ENCODE measurements around the gene PCLO.

The PCLO gene, protein sequence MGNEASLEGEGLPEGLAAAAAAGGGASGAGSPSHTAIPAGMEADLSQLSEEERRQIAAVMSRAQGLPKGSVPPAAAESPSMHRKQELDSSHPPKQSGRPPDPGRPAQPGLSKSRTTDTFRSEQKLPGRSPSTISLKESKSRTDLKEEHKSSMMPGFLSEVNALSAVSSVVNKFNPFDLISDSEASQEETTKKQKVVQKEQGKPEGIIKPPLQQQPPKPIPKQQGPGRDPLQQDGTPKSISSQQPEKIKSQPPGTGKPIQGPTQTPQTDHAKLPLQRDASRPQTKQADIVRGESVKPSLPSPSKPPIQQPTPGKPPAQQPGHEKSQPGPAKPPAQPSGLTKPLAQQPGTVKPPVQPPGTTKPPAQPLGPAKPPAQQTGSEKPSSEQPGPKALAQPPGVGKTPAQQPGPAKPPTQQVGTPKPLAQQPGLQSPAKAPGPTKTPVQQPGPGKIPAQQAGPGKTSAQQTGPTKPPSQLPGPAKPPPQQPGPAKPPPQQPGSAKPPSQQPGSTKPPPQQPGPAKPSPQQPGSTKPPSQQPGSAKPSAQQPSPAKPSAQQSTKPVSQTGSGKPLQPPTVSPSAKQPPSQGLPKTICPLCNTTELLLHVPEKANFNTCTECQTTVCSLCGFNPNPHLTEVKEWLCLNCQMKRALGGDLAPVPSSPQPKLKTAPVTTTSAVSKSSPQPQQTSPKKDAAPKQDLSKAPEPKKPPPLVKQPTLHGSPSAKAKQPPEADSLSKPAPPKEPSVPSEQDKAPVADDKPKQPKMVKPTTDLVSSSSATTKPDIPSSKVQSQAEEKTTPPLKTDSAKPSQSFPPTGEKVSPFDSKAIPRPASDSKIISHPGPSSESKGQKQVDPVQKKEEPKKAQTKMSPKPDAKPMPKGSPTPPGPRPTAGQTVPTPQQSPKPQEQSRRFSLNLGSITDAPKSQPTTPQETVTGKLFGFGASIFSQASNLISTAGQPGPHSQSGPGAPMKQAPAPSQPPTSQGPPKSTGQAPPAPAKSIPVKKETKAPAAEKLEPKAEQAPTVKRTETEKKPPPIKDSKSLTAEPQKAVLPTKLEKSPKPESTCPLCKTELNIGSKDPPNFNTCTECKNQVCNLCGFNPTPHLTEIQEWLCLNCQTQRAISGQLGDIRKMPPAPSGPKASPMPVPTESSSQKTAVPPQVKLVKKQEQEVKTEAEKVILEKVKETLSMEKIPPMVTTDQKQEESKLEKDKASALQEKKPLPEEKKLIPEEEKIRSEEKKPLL (N-terminal part only)

DNA sequence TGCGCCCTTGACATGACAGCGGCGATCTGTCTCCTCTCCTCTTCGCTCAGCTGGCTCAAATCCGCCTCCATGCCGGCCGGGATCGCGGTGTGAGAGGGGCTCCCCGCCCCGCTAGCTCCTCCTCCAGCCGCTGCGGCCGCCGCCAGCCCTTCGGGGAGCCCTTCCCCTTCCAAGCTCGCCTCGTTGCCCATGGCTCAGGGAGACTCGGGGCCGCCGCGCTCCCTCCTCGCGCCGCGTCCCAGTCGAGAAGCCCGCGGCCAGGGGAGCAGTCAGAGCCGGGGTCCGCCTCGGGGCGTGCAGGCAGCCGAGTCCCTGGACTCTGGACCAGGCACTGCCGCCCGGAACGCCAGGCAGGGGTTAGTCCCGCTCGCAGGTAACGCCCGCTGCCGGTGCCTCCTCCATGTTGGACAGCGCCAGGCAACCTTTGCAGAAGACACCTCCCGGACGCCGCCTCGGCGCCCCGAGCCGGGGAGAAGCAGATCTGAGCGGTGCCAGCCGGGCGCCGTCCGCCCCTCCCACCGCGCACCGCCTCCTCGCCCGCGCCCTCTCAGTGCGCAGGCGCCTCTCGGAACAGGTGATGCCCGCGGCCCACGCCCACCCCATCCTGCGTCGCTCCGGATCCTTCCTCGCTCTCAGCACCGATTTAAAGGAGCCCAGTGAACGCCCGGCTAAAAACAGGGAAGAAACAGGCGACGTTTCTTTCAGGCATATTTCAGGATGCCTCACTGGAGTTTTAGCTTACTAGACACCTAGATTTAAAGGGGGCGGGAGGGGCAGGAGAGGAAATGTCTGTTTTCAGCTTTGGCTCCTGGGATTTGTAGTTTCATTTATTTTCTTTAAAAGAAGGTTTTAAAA lies at the start of gene PCLO:
Gene PCLO, minus strand, starts transcription at position 483 of the 855 bp plus-strand sequence. Its CDS starts 292 bp downstream, at position 191.
- peak; percentile 3 for DNase-seq (ENCODE audit: low read depth)

DNA sequence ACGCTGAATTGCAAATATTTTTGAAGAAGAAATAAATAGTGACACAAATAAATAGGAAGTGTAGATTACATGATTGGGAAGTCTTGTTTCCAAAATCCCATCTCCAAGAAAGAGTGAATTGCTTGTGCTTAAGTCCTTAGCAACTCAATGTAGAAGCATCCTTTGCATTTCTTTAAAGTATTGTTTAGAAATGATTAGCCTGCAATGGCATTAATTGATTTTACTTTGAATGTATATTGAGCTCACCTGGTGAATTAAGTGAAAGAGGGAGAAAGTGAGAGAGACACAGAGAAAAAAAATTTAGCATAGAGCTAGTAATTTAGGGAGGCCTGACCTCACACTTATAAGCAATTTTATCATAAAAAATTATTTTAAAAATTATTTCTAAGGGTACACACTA lies 49.0 kb upstream of the PCLO start:
- DNase-seq (ENCODE audit: low read depth), result no peak

DNA sequence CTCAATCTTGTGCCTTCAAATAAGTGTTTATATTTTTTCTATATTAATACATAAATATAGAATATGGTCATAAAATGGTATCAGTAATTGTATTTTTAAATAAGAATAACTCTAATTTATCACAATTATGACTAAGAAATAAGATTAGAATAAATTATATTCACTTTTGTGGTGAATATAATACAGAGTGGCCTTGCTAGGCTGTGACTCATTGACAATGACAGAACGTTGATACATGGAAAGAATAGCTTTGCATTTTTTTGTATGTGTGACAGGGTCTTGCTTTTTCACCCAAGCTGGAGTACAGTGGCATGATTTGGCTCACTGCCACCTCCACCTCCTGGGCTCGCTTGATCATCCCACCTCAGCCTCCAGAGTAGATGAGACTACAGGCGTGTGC lies 47.8 kb upstream of the PCLO start:
- no peak for DNase-seq (ENCODE audit: low read depth)

DNA sequence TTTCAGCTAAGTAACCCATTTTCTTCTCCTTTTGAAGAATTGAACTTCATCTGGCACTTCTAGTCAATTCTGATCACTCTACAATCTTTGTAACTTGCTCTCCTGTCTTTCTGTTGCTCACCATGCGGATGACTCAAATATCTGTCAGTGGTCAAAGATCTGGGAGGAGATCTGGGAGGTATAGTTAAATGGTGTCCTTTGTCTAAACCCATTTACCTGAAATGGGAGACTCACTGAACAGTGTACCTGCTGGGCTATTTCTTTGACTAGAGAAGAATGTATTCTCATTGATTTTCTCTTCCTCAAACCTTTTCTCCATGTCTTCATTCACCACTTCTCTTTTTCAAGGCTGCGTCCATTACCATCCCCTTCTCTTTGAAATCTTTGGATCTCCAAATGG lies 42.0 kb upstream of the PCLO start:
- no peak for DNase-seq (ENCODE audit: low read depth)

DNA sequence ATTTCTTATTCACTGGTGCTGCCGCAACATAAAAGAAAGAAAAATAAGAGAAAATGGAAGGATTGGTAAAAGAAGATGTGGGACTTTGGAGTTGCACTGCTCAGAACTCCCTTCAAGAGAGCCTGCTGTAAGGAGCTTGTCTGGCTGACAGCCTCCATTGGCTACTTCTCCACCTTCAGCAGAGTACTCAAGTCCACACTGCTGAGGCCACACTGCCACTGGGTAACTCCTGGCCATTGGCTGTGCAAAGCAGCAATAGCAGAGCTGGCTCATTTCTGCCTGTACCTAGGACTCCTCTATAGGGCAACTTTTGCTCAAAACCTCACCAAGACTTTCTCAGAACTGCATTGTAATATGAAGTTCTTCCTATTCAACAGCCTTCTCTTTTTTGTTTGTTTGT lies 38.7 kb upstream of the PCLO start:
- DNase-seq (ENCODE audit: low read depth), result no peak

DNA sequence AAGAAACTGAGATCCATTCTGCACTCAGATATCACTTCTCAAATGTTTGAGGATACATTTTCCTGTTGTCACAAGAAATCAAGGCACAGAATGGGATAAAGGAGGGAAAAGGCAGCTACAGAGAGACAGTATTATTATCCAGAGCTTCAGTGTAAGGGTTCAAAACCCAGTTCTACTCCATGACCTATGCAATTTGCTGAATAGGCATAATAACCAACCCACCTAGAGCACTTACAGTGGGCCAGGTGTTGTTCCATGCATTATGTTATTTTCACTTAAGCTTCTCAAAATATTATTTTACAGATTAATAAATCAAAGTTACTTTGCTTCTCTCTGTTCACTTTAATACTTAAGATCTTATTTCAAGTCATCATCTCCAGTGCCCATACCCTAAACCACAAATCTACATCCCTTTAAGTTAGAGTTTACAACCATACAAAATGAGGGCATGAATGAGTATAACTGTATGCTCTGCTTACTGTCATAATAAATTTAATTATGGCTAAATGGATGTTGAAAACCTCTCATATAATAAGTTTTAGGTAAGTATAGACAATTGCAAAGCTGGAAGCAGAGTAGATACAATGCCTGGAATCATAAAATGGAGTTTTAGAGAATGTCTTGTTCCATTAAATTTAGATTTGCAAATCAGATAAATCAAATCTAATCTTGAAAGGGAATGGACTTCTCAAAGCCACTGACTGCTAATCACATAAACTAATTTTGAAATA lies 28.1 kb upstream of the PCLO start:
- DNase-seq (ENCODE audit: low read depth), result no peak

DNA sequence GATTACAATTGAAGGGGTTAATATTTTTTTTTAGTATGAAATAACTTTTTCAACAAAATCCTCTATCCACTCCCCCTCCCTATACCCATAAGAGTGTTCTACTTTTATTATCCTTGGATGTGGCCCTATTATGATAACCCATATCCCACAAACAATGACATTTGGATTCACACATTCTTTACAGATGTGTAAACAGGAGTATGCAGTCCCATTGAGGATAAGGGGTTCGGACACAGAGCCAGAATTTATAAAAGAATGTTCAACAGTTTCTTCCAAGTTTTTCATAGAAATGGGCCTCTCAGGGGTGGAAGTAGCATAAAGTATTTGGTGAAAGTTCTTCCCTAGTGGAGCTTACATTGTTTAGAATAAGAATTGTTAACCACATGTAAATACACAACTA lies 16.1 kb upstream of the PCLO start:
- DNase-seq (ENCODE audit: low read depth), result no peak

DNA sequence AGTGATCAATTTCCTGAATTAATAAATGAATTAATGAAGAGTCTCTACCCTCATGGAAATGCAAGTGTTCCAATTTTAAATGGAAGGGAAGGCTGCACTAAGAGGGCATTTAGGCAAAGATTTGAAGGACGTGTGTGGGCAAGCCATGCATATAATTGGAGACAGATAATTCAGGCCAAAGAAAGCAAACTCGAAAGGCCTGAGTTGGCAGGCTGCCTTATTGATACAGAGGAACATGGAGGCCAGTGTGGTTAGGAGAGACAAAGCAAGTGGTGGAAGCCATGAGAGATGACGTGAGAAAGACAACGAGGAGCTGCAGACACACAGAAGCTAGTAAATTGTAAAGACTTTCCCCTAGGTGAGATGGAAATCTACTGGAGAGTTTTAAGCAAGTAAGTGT lies 15.4 kb upstream of the PCLO start:
- DNase-seq (ENCODE audit: low read depth), result no peak

DNA sequence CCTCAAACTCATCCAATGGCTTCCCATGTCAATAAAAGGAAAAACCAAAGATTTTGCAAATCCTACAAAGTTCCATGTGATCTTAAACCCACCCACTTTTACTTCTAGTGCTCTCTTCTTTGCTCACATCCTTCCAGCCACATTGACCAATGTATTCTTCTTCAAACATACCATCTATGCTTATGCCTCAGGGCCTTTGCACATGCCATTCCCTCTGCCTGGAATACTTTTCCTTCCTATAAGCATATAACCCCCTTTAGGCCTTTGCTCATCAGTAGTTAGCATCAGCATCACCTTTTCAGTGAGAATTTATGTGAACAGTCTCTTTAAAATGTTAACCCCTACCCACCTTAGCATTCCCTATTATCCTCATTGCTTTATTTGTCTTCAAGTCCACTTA lies 11.0 kb upstream of the PCLO start:
- no peak for DNase-seq (ENCODE audit: low read depth)

DNA sequence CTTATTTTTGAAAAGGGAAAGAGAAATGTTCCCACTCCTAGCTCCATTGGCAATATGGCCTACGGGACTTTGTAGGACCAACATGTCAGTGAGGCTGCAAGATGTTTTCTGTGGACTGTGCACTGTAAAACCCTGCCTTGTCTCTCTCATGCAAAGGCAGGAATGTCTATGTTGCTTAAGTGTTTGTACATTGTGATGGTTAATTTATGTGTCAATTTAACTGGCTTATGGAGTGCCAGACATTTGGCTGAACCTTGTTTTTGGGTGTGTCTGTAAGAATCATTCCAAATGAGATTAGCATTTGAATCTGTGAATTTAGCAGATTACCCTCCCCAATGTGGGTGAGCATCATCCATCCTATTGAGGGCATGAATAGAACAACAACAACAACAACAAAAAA lies 4.1 kb upstream of the PCLO start:
- no peak for DNase-seq (ENCODE audit: low read depth)

DNA sequence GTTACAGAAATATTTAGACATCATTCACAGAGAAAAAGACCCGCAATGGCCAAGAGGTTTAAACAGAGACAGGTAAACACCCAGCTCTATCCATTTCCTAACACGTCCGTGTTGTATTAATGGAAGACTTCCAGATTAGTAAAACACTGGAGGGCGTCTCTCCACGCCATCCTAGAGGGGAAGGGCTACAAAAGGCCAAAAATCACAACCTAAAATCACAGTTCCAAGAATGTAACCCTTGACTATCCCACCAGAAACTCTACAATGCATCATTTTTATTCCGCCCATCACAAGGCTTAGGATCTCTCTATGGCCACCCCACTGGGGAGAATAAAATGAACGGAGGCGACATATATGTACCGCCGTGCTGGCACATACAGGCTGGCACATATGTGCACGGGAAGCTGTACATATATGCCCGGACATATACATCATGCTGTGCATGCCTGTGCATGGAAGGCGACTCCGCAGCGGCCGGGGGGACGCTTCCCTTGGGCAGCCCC lies 734 bp downstream of the PCLO start:
- DNase-seq (ENCODE audit: low read depth), result no peak

DNA sequence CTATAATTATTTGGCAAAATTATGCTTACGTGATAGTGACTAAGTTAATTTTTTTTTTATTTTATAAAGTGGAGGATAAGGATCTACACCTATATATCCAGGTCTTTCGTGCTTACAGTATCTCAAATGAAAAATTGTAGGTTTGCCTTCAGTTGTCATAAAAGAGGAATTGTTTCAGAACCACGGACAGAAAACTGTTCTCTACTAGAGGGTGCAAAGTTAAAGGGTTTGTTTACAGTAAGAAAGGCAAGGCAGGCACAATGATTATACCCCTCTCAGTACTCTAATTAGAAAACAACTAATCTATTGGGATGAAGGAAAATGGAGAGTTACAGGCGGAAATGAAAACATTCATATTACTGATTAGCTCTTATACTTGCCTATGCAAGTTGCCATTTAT lies 1.5 kb downstream of the PCLO start:
- DNase-seq (ENCODE audit: low read depth), result no peak

DNA sequence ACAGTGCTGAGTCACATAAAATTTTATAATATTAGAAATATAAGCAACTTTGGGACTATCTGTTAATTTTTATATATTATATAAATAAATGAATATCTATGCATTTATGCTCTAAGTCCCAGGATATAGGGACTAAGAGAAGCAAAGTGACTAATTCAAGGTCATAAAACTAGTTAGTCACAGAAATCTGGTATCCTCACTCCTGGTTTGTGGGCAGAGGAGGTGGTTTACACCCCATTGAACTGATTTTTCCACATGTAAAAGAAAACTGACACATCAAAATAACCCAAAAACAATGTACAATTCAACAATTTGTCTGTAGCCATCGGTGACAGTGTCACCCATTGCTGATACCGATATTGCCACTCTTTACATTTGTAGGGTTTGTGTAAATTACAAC lies 3.0 kb downstream of the PCLO start:
- no peak for DNase-seq (ENCODE audit: low read depth)

DNA sequence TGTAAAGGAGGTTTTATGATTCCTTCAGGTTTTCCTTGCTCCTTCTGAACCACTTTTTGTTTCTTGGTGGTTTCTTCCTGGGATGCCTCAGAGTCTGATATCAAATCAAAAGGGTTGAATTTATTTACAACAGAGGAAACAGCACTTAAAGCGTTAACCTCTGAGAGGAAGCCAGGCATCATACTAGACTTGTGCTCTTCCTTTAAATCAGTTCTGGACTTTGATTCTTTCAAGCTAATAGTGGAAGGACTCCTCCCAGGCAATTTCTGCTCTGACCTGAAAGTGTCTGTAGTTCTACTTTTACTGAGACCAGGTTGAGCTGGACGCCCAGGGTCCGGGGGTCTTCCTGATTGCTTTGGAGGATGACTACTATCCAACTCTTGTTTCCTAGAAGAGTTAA lies 6.7 kb downstream of the PCLO start:
- DNase-seq (ENCODE audit: low read depth), result no peak

DNA sequence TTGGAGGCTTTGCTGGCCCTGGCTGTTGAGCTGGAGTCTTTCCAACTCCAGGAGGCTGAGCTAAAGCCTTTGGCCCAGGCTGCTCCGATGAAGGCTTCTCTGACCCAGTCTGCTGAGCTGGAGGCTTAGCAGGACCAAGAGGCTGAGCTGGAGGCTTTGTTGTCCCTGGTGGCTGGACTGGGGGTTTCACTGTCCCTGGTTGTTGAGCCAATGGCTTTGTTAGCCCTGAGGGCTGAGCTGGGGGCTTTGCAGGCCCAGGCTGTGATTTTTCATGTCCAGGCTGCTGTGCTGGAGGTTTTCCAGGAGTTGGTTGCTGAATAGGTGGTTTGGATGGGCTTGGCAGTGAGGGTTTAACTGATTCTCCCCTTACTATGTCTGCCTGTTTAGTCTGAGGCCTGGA lies 7.3 kb downstream of the PCLO start:
- DNase-seq (ENCODE audit: low read depth), result no peak

DNA sequence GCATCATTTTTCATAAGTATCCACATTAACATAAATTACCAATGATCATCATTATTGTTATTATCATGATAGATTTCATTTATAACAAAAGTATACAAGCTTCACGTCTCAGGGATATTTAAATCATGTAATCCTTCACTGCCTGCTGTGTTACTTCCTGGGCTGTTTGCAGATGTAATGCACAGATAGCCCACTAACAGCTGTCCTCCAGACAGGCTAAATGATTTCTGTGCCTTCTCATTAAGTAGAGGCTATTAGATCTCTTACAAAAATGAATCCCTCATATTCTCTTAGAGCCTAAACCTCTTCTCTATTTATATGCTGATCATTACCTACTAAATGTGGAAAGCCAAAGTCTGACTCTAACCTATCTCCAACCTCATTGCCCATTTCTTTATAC lies 9.3 kb downstream of the PCLO start:
- no peak for DNase-seq (ENCODE audit: low read depth)

DNA sequence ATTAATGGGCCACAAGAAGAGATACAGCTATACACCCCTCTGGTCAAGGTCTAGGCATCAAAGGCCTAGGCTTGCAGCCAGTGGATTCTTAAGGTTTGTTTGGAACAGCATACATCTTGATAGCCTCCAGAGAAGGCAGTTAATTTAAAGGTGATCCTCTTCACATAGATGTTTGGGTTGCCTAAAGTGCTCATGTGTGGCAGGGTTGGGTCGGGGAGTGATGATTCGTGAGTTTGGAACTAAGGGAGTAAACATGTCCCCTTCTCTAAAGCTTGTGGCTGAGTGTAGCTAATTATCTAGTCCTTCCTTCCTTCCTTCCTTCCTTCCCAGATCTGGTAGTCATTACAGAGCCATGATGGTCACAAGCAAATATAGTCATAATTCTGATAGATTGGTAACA lies 12.4 kb downstream of the PCLO start:
- DNase-seq (ENCODE audit: low read depth), result no peak

DNA sequence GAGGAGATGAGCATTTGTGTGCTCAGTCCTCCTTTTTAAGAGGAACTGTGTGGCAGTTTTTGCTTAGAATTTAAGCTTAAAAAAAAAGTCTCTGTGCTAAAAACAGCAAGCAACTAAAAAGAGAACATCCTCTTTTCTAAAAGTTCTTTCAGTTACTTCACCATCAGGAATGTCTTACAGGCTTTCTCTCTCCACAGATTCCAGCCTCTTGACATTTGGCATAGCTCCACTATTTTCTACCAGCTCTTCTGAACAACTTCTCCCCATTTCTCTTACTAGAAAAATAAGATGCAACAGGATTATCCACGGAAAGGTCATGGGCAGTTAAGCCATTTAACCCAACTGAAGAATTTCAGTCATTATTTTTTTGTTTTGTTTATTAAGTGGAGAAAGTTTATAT lies 13.2 kb downstream of the PCLO start:
- DNase-seq (ENCODE audit: low read depth), result no peak

DNA sequence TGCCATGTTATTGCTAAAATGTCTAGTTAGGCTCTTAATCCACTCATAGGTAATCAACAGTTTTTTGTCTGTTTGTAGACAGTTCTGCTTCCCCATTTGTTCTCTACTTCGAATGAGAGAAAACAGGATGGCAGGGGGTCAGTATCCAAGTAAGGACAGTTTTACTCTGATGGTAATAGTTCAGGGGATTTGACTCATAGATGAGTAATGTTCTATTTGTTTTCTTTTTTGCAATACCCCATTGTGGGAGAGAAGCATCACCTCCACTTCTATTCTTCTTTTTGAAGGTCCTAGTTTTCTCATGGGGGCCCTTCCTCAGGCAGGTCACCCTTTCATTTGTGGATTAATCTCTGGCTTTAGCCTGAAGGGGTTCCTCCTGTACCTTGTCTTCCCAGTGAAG lies 13.9 kb downstream of the PCLO start:
- no peak for DNase-seq (ENCODE audit: low read depth)

DNA sequence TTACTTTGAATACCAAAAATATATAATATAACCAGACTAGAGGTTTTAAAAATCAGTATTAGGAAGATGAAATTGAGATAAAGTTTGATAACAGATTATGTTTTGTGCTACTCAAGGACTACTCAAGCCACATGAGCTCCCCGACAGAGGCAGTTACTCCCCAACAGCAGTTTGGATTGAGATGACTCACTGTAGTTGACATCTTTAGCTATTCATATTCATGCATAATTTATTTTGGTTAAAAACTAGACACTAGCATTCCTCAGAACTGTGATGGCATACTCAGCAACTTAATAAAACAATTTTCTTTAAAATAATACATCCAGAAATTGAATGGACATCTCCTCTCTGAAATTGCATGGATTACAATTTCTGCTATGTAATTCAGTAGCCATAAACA lies 19.6 kb downstream of the PCLO start:
- no peak for DNase-seq (ENCODE audit: low read depth)

DNA sequence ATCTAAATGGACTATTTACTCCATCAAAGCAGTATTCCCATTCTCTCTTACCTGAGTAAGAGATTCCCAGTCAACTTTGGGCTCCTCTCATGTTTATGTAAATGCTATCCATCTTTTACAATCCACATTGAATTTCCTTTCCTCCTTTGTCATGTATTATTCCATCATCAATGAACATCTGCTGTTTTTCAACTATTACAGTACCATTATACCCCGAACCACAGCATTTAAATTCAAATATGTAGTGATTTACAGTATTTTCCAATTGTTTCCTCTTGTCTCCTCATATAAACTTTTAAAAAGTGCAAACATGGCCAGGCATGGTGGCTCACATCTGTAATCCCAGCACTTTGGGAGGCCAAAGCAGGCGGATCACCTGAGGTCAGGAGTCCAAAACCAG lies 20.3 kb downstream of the PCLO start:
- no peak for DNase-seq (ENCODE audit: low read depth)

Data from GM04504 (cell line).